DND-41 (cell line): Measurements from ENCODE around the gene WIPF3.

ENCODE experiments used
- ATAC-seq: fragments of 200-7000 bp; cut with Tn5 transposase; 3 replicates; pipeline ENCODE4 v1.9.1; 2021; ENCODE audit warnings: low read depth; ENCODE audit not compliant: insufficient read depth
- DNase-seq: peaks from one replicate; pipeline ENCODE4 v3.0.0-alpha.2; 2020
- H2AFZ ChIP-seq: 2 replicates; pipeline ENCODE4 v1.6.0; 2012; ENCODE audit warnings: low read depth, low read length
- H3K27ac ChIP-seq: 2 replicates; pipeline ENCODE4 v1.5.1; 2012; ENCODE audit warnings: low read length, inconsistent platforms
- H3K27me3 ChIP-seq: fragments of 200-600 bp; sonication (generic); 2 replicates; pipeline ENCODE4 v1.6.0; 2012; ENCODE audit warnings: low read length, mild to moderate bottlenecking, inconsistent platforms; ENCODE audit not compliant: insufficient read depth, poor library complexity
- H3K36me3 ChIP-seq: 2 replicates; pipeline ENCODE4 v1.5.1; 2012; ENCODE audit warnings: low read length, inconsistent platforms; ENCODE audit not compliant: insufficient read depth
- H3K4me1 ChIP-seq: 2 replicates; pipeline ENCODE4 v1.5.1; 2012; ENCODE audit warnings: mild to moderate bottlenecking, low read length; ENCODE audit not compliant: insufficient read depth
- H3K4me2 ChIP-seq: 2 replicates; pipeline ENCODE4 v1.6.0; 2012; ENCODE audit warnings: mild to moderate bottlenecking, moderate library complexity, low read length, inconsistent platforms; ENCODE audit not compliant: insufficient read depth
- H3K4me3 ChIP-seq, 2 experiments: fragments of 200-600 bp in 1 of 2; shearing (Covaris generic) in 1 of 2; 2 replicates each; pipeline ENCODE4 v1.5.1; 2012 to 2016; ENCODE audit warnings: inconsistent platforms in 2 of 2, low read length in 2 of 2, mild to moderate bottlenecking in 2 of 2, low read depth in 1 of 2, moderate library complexity in 1 of 2
- H3K79me2 ChIP-seq: 2 replicates; pipeline ENCODE4 v1.6.0; 2012; ENCODE audit warnings: low read length, inconsistent platforms; ENCODE audit not compliant: insufficient read depth
- H3K9ac ChIP-seq: 2 replicates; pipeline ENCODE4 v1.6.0; 2012; ENCODE audit warnings: low read depth, mild to moderate bottlenecking, inconsistent platforms, low read length, moderate library complexity
- H3K9me3 ChIP-seq: 2 replicates; pipeline ENCODE4 v1.5.1; 2012; ENCODE audit warnings: low read length, moderate library complexity, mild to moderate bottlenecking, inconsistent platforms; ENCODE audit not compliant: insufficient read depth, severe bottlenecking
- H4K20me1 ChIP-seq: 2 replicates; pipeline ENCODE4 v1.6.0; 2012; ENCODE audit warnings: low read length; ENCODE audit not compliant: insufficient read depth
- EZH2 ChIP-seq: IDR thresholded peaks from 3 replicates; pipeline ENCODE4 v1.6.1; 2012; ENCODE audit warnings: borderline replicate concordance, low read depth, mild to moderate bottlenecking, moderate library complexity, low read length, inconsistent platforms; ENCODE audit not compliant: severe bottlenecking
- TF ChIP-seq, protein P1 (sequence below): IDR thresholded peaks from 2 replicates; pipeline ENCODE4 v1.5.1; 2012; ENCODE audit warnings: borderline replicate concordance, low read length, moderate library complexity, mild to moderate bottlenecking; ENCODE audit not compliant: poor library complexity, severe bottlenecking; ENCODE audit errors: extremely low read depth

WIPF3 gene

DNA sequence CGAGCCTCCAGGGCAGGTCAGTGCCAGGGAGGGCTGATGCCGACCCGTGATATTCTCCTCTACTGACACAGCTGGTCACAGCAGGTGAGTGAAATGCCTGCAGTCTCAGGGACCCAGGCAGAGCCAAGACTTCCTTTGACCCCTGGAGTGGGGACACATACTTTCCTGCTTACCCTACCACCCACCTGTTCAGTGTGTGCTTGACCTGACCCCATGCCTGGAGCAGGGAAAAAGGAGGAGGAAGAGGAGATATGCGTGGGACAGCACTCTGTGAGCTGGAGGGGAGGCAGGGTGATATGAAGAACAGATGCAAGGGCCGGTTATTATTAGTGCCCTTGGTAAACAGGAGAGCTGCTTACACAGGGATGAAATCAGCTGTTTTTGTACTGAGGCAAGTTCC is 40.8 kb upstream of the WIPF3 start:
- H3K9me3 ChIP-seq: no peaks in the 10 kb centered on the region
- ATAC-seq: no peak
- H3K4me3 ChIP-seq: no peak overlapping the region
- H3K9ac ChIP-seq: no peak overlapping the region
- no peaks in the 10 kb centered on the region for H3K36me3 ChIP-seq
- H3K79me2 ChIP-seq: no peaks in the 10 kb centered on the region
- no peak overlapping the region for H3K27ac ChIP-seq
- no peaks in the 10 kb centered on the region for H4K20me1 ChIP-seq
- DNase-seq: no peak
- H2AFZ ChIP-seq: no peak overlapping the region
- no peaks in the 10 kb centered on the region for H3K4me1 ChIP-seq
- TF ChIP-seq EZH2: no peak
- TF ChIP-seq, protein P1, sequence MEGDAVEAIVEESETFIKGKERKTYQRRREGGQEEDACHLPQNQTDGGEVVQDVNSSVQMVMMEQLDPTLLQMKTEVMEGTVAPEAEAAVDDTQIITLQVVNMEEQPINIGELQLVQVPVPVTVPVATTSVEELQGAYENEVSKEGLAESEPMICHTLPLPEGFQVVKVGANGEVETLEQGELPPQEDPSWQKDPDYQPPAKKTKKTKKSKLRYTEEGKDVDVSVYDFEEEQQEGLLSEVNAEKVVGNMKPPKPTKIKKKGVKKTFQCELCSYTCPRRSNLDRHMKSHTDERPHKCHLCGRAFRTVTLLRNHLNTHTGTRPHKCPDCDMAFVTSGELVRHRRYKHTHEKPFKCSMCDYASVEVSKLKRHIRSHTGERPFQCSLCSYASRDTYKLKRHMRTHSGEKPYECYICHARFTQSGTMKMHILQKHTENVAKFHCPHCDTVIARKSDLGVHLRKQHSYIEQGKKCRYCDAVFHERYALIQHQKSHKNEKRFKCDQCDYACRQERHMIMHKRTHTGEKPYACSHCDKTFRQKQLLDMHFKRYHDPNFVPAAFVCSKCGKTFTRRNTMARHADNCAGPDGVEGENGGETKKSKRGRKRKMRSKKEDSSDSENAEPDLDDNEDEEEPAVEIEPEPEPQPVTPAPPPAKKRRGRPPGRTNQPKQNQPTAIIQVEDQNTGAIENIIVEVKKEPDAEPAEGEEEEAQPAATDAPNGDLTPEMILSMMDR: no peak
- no peak overlapping the region for H3K4me2 ChIP-seq
- peaks cover 3% of the 10 kb centered on the region for H3K27me3 ChIP-seq

- no peaks in the 10 kb centered on the region for H3K4me1 ChIP-seq
- DNase-seq (no peak), ATAC-seq (no peak)
- H3K27ac ChIP-seq: no peak overlapping the region
- no peaks in the 10 kb centered on the region for H4K20me1 ChIP-seq
- H2AFZ ChIP-seq: no peak overlapping the region
- peaks cover 12% of the 10 kb centered on the region for H3K27me3 ChIP-seq
- TF ChIP-seq, protein P1: no peak
- no peak for TF ChIP-seq EZH2
- H3K4me2 ChIP-seq: no peak overlapping the region
- H3K36me3 ChIP-seq: no peaks in the 10 kb centered on the region
- H3K9ac ChIP-seq: no peak overlapping the region
- no peaks in the 10 kb centered on the region for H3K9me3 ChIP-seq
- no peak overlapping the region for H3K4me3 ChIP-seq
- no peaks in the 10 kb centered on the region for H3K79me2 ChIP-seq
Measured at GRCh38 chr7:29770371-29770770, 35.9 kb upstream of the WIPF3 start.

DNA sequence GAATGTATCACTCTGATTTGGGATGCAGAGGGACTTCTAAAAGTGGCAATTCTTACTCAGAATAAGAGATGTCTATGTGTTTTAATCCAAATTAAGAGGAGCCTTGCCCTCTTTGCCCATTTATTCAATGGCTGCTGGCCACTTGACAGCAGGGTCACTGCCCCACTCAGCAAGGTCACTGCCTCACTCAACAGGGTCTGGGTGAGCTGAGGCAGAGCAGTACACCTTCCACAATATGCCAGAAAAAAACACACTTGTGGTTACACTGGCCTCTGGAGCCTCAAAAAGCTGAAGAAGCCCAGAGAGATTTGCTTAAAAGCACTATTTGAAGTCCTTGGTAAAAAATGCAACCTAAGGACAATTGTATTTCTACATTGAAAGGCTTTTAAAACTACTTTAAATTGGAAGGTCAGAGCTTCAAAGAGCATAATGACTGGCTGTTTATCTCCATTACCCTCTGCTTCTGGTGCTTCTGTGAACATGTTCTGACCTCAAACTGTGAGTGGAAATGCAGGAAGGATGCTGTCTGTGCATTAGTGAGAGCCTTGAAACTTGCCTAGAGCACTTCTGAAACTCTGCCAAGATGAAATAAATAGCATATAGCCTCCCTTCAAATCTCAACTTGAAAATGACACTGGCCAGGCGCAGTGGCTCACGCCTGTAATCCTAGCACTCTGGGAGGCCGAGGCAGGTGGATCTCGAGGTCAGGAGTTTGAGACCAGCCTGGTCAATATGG is 35.1 kb upstream of the WIPF3 start:
- H2AFZ ChIP-seq: no peak overlapping the region
- H3K9me3 ChIP-seq: no peaks in the 10 kb centered on the region
- H3K79me2 ChIP-seq: no peaks in the 10 kb centered on the region
- DNase-seq: no peak
- H3K4me1 ChIP-seq: no peaks in the 10 kb centered on the region
- no peak overlapping the region for H3K4me3 ChIP-seq
- no peak for ATAC-seq
- no peak overlapping the region for H3K4me2 ChIP-seq
- no peak overlapping the region for H3K27ac ChIP-seq
- peaks cover 13% of the 10 kb centered on the region for H3K27me3 ChIP-seq
- H3K36me3 ChIP-seq: no peaks in the 10 kb centered on the region
- TF ChIP-seq EZH2: no peak
- TF ChIP-seq, protein P1: no peak
- no peak overlapping the region for H3K9ac ChIP-seq
- no peaks in the 10 kb centered on the region for H4K20me1 ChIP-seq
